ENCODE data around the gene SPRR2E.
"Not testable (repeated sequence)": the region's sequence is repeated elsewhere in the genome, so short reads cannot be mapped to it uniquely, and the experiment has no call there.

SPRR2E gene

DNA sequence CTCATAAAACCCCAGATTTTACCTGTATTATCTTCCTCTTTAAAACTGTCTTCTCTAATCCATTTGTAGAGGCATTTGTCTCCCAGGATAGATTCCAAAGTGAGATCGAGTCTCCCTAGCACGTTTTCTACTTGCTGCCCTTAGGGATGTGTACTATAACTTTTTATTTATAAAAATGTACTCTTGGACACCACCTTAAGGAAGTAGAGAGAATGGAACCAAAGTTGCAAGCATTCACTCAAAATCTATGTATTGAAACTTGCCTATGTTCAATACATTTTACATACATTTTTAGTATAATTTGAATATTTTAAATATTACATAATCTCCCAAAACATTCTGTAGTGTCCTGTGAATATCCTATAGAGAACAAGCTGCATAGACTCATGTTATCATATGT, 36.2 kb downstream of the SPRR2E start:
- H3K79me2 ChIP-seq (ENCODE audit: control insufficient read depth, low read length), result no peaks in the 10 kb centered on the region
- H3F3A ChIP-seq (ENCODE audit: control insufficient read depth, insufficient read depth), result no peaks in the 10 kb centered on the region
- no peaks in the 10 kb centered on the region for H3K9me2 ChIP-seq (replicated peaks; ENCODE audit: control insufficient read depth, low read length)
- H3K27me3 ChIP-seq (ENCODE audit: control insufficient read depth, low read length), result no peaks in the 10 kb centered on the region
- H3K36me3 ChIP-seq (ENCODE audit: control insufficient read depth, low read length), result no peaks in the 10 kb centered on the region
- no peaks in the 10 kb centered on the region for H3K9me3 ChIP-seq (ENCODE audit: control insufficient read depth, insufficient read depth, low read length)
- no peak overlapping the region for H3K4me3 ChIP-seq (ENCODE audit: low read length)
- H4K20me1 ChIP-seq (ENCODE audit: control insufficient read depth, insufficient read depth, low read depth, low read length), result no peaks in the 10 kb centered on the region
- H3K27ac ChIP-seq (ENCODE audit: low read depth, low read length), result no peak overlapping the region
- no peak overlapping the region for H3K4me2 ChIP-seq (ENCODE audit: low read length)
- H3K4me1 ChIP-seq (ENCODE audit: control insufficient read depth, low read length), result 0 out of 2 replicates have a peak, but pooled peaks cover 2% of the 10 kb centered on the region
- no peak for TF ChIP-seq EZH2phosphoT487 (IDR thresholded peaks at IDR 0.05; ENCODE audit: borderline replicate concordance, low read length)
- TF ChIP-seq, protein P1, sequence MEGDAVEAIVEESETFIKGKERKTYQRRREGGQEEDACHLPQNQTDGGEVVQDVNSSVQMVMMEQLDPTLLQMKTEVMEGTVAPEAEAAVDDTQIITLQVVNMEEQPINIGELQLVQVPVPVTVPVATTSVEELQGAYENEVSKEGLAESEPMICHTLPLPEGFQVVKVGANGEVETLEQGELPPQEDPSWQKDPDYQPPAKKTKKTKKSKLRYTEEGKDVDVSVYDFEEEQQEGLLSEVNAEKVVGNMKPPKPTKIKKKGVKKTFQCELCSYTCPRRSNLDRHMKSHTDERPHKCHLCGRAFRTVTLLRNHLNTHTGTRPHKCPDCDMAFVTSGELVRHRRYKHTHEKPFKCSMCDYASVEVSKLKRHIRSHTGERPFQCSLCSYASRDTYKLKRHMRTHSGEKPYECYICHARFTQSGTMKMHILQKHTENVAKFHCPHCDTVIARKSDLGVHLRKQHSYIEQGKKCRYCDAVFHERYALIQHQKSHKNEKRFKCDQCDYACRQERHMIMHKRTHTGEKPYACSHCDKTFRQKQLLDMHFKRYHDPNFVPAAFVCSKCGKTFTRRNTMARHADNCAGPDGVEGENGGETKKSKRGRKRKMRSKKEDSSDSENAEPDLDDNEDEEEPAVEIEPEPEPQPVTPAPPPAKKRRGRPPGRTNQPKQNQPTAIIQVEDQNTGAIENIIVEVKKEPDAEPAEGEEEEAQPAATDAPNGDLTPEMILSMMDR (IDR thresholded peaks at IDR 0.05; ENCODE audit: low read depth, low read length, poor library complexity, severe bottlenecking), result no peak

DNA sequence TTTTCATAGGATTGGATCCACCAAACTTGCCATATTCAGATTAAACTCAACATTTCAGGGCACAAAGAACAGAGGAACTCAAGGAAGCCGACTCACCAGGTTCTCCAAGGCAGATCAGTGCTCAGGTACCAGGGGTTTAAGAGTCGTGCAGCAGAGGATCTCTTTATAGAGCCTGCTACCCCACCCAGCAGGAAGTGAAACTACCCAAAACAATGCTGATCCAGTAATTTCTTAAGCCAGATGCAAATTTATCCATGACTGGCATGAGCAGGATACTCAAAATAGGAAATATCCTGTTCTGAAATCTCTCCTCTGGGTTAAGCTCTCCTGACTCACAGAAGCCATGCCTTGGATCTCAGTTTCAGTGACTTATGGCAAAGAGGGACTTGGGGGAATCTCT, 37.0 kb downstream of the SPRR2E start, which contains the start of gene SPRR2A:
Gene SPRR2A, minus strand, starts transcription at position 138 of the 400 bp plus-strand sequence. CDS start 777 bp downstream, outside the sequence.
- no peaks in the 10 kb centered on the region for H3F3A ChIP-seq (ENCODE audit: control insufficient read depth, insufficient read depth)
- TF ChIP-seq EZH2phosphoT487 (IDR thresholded peaks at IDR 0.05; ENCODE audit: borderline replicate concordance, low read length), result no peak
- TF ChIP-seq, protein P1 (IDR thresholded peaks at IDR 0.05; ENCODE audit: low read depth, low read length, poor library complexity, severe bottlenecking), result no peak
- H3K36me3 ChIP-seq (ENCODE audit: control insufficient read depth, low read length), result no peaks in the 10 kb centered on the region
- no peaks in the 10 kb centered on the region for H3K27me3 ChIP-seq (ENCODE audit: control insufficient read depth, low read length)
- no peaks in the 10 kb centered on the region for H3K9me2 ChIP-seq (replicated peaks; ENCODE audit: control insufficient read depth, low read length)
- no peaks in the 10 kb centered on the region for H3K79me2 ChIP-seq (ENCODE audit: control insufficient read depth, low read length)
- H3K4me1 ChIP-seq (ENCODE audit: control insufficient read depth, low read length), result 0 out of 2 replicates have a peak, but pooled peaks cover 2% of the 10 kb centered on the region
- H3K27ac ChIP-seq (ENCODE audit: low read depth, low read length), result no peak within 1 kb of the TSS
- H3K9me3 ChIP-seq (ENCODE audit: control insufficient read depth, insufficient read depth, low read length), result no peaks in the 10 kb centered on the region
- H3K4me3 ChIP-seq (ENCODE audit: low read length), result no peak within 1 kb of the TSS
- H4K20me1 ChIP-seq (ENCODE audit: control insufficient read depth, insufficient read depth, low read depth, low read length), result no peaks in the 10 kb centered on the region
- H3K4me2 ChIP-seq (ENCODE audit: low read length), result no peak within 1 kb of the TSS

DNA sequence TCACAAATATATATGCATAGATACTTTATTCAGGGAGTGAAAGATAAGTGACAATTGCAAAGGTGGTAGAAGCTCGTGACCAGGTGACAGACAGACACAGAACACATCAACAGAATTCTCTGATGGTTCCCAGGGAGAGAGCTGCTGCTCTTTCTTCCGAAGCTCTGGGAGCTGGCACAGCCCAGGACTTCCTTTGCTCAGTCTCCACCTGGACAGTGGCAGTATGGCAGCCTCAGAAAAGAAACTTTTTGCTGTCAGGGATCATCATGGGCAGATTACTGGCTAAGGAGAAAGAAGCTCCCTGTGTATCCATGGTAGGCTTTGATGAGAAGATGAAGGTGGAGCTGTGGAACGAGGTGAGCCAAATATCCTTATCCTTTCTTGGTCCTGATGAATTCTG, 38.2 kb downstream of the SPRR2E start:
- not testable (repeated sequence) for H3K4me3 ChIP-seq (ENCODE audit: low read length); H3K36me3 ChIP-seq (ENCODE audit: control insufficient read depth, low read length); H3K4me1 ChIP-seq (ENCODE audit: control insufficient read depth, low read length); H3K27ac ChIP-seq (ENCODE audit: low read depth, low read length); H3K27me3 ChIP-seq (ENCODE audit: control insufficient read depth, low read length); H3K4me2 ChIP-seq (ENCODE audit: low read length); H3K9me2 ChIP-seq (replicated peaks; ENCODE audit: control insufficient read depth, low read length); H3K79me2 ChIP-seq (ENCODE audit: control insufficient read depth, low read length); H3F3A ChIP-seq (ENCODE audit: control insufficient read depth, insufficient read depth); H4K20me1 ChIP-seq (ENCODE audit: control insufficient read depth, insufficient read depth, low read depth, low read length); H3K9me3 ChIP-seq (ENCODE audit: control insufficient read depth, insufficient read depth, low read length)

DNA sequence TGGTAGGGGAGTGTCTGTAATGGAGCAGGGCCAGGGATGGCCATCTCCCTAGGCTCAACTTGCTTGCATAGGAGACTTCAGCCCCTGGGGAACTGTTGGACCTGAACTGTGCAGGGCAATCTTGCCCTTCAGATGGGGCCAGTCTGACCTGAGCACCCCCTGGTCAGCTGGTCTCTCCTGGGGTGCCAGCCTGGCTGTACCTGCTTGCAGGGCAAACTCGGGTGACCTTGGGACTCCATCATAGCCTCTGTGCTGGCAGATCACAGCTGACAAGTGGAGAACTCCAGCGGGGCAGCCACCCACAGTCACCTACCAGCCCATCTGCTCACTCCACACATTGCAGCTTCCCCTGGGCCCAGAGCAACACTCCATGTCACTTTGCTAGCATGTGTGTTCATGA, 45.1 kb downstream of the SPRR2E start:
- Histone ChIP-seq H3K4me1 (ENCODE audit: control insufficient read depth, low read length) (no peaks in the 10 kb centered on the region), H3K36me3 (ENCODE audit: control insufficient read depth, low read length) (no peaks in the 10 kb centered on the region), H3K79me2 (ENCODE audit: control insufficient read depth, low read length) (no peaks in the 10 kb centered on the region), H3K27ac (ENCODE audit: low read depth, low read length) (no peak overlapping the region), H4K20me1 (ENCODE audit: control insufficient read depth, insufficient read depth, low read depth, low read length) (no peaks in the 10 kb centered on the region), H3K4me3 (ENCODE audit: low read length) (no peak overlapping the region), H3K4me2 (ENCODE audit: low read length) (no peak overlapping the region), H3K27me3 (ENCODE audit: control insufficient read depth, low read length) (no peaks in the 10 kb centered on the region), H3K9me3 (ENCODE audit: control insufficient read depth, insufficient read depth, low read length) (no peaks in the 10 kb centered on the region), H3K9me2 (replicated peaks; ENCODE audit: control insufficient read depth, low read length) (no peaks in the 10 kb centered on the region), H3F3A (ENCODE audit: control insufficient read depth, insufficient read depth) (no peaks in the 10 kb centered on the region)
- no peak for TF ChIP-seq EZH2phosphoT487 (IDR thresholded peaks at IDR 0.05; ENCODE audit: borderline replicate concordance, low read length)
- TF ChIP-seq, protein P1 (IDR thresholded peaks at IDR 0.05; ENCODE audit: low read depth, low read length, poor library complexity, severe bottlenecking), result no peak
